NCI-H446 (cell line): ENCODE measurements around the gene WSCD1.

Source experiments
- DNase-seq, 2 experiments: peaks; one replicate each; lab custom pipeline; 2025; lab: John Stamatoyannopoulos, UW

WSCD1 gene

DNA sequence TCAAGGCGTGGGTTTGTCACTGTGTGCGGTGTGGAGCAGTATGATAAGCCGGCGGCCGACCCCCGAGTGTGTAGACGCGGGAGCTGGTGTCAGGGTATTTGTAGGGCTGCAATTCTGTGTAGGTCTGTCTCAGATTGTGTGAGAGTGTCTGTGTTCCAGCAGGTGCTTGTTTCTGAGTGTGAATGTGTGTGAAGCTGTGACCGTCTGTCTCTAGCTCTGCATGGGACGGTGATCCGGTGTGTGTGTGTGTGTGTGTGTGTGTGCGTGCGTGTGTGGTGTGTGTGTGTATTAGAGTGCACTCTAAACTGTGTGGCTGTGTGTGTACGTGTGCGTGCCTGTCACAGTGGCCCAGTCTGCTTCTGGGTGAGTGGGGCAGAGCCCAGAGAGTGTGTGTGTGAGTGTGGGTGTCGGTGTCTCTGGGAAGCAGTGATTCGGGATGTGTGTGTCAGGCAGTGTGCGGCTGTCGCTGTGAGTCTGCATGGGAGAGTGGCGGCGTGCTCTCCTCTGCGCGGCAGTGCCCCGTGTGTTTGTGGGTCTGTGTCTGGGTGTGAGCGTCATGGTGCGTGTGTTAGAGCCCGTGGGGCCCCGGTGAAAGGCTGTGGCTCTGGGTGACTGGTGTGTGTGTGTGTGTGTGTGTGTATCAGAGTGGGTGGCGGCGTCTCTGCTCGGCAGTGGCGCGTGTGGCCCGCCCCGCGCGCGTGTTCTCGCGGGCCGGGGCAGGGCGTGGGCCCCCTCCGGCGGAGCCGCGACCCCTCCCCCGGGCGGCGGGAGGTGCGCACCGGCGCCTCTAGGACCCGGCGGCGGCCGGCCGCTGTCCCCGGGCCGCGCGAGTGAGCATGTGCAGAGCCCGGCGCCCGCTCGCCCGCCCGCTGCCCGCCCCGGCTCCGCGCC, at the start of gene WSCD1:
WSCD1 (plus strand) TSS at position 841 of the 891 bp plus-strand sequence. CDS start 10,280 bp downstream, outside the sequence.
- DNase-seq: peak in 1 of 2 experiments; percentile 48

GRCh38 chr17:6021011-6021400, 49.2 kb upstream of the WSCD1 start:
- DNase-seq: no peak

GRCh38 chr17:6021627-6022026, 48.6 kb upstream of the WSCD1 start:
- no peak for DNase-seq

DNA sequence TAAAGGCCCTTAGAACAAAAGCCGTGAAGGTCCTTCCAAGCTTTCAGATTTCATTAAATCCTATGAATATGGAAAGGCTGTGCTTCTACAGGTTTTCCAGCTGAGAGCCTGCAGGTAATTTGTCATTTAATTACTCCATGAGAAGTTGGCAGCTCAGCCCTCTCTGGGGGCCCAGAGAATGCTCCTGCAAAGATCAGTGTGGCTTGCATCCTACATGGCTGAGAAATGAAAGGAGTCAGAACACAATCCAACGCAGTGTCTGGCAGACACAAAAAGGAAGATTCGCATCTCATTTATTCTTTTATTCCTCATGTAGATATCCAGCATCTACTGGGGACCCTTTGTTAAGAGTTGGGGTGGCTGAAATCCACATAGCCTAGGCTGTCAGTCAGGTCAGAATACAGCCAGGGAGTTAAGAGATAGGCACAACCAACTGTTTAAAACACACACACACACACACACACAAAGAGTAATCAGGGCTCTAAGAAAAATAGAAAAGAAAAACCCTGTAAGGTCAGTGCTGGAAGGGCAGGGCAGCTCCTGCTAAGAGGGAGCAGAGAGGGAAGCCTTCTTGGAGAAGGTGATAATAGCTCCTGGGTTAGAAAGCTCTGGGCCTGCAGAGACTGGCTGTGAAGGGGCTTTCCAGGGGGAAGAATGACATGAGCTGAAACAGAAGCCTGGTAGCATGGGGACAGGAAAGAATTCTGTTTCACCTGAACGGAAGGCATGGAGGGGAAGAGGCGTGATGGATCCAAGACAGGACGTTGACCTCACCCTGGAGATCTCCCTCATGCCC, 46.9 kb upstream of the WSCD1 start:
- no peak for DNase-seq

GRCh38 chr17:6024576-6024975, 45.6 kb upstream of the WSCD1 start:
- DNase-seq: no peak

DNA sequence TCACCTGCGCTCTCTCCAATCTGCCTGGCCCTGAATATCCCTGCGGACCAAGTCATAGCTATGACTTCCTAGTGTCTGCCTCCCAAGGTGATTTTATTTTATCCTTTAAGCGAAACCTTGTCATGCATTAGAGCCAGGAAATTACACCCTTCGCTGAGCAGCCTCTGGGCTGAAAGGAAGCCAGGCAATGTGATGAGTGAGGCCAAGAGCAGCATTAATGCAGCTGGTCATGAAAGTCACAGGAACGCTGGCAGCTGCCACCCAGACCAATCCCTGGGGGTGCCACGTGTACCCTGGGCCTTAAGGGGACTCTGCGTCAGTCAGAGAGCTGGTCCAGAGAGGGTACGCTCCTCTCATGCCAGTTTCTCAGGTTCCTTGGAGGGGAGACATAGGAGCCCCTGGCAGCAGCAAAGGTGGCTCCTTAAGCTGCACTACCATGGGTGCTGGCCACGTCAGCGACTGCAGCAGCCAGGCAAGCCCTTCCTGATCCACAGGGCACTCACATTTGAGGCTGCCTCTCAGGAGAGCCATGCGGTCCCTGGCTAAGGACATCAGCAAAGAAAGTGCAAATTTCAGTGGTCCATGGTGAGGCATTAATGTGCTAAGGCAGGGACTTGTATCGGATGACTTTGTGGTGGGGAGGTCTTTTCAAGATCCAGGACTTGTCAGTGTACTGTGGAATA, 42.7 kb upstream of the WSCD1 start:
- peak; percentile 42 to 74 for DNase-seq

- no peak for DNase-seq
These were observed 41.9 kb upstream of the WSCD1 start for GRCh38 chr17:6028294-6028693.

DNA sequence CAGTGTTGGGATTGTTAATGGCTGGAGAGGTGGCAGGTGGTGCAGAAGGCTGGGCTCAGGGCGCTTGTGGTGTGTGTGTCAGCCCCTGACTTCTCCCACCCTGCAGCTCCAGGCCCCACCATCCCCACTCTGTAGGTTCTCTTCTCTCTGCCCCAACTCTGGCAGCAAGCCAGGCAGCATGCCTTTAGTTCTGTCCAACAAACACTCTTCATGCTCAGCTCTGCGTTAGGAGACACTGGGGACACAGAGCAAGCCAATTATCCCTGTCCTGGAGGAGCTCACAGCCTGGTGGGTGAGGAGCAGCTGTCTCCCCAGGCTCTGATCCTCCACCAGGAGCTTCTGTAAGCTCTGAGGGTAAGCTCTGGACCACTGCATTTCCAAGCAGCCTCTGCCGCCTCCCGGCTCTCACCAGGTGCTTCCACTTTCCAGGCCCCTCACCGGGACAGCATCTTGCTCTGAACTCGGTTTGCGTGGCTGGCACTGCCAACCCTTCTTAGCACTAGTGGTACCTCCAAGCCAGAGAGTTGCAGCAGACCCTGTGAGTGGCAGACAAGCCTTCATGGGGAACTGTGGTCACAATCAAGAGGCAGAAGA, 34.3 kb upstream of the WSCD1 start:
- peak in 1 of 2 experiments; percentile 26 for DNase-seq

DNA sequence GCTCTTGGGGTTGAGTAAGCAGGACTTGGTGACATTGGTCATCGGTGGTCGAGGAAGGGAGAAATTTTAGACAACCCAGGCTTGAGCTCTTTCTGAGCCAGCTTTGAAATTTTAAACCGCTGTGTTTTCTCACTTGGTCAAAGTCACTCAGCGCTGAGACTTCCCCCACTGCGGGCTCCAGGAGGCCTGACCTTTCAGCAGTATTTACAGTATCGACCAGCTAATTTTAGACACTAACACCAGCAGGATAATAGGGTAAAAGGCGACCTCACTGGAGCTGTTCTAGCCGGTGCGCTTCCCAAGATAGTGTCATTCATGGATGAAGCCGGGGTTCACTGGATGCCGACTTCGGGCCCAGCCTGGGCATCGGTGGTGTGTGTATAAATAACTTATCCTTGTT, 29.7 kb upstream of the WSCD1 start:
- DNase-seq: no peak

DNA sequence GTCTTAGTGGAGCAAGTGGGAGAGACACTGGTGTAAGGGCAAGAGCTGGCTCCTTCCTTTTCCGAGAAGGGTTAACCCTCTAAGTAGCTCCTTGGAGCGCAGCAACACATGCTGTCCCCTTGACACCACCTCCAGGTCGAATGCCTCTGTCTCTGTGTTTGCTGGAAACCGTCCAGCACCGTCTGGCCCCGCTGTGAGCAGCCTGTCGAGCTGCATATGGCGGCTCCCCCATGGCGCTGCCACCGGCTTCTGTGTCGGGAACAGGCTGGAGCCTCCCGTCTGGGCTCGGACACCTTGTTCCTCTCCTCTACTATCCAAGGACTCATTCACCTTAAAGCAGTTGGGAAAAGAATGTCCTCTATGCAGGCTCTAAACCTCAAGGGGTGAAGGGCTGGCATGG, 28.9 kb upstream of the WSCD1 start:
- DNase-seq: peak in 1 of 2 experiments; percentile 71

- no peak for DNase-seq
These were observed 26.8 kb upstream of the WSCD1 start for GRCh38 chr17:6043405-6043804.

- no peak for DNase-seq
These were observed 25.9 kb upstream of the WSCD1 start for GRCh38 chr17:6044261-6044660.

DNA sequence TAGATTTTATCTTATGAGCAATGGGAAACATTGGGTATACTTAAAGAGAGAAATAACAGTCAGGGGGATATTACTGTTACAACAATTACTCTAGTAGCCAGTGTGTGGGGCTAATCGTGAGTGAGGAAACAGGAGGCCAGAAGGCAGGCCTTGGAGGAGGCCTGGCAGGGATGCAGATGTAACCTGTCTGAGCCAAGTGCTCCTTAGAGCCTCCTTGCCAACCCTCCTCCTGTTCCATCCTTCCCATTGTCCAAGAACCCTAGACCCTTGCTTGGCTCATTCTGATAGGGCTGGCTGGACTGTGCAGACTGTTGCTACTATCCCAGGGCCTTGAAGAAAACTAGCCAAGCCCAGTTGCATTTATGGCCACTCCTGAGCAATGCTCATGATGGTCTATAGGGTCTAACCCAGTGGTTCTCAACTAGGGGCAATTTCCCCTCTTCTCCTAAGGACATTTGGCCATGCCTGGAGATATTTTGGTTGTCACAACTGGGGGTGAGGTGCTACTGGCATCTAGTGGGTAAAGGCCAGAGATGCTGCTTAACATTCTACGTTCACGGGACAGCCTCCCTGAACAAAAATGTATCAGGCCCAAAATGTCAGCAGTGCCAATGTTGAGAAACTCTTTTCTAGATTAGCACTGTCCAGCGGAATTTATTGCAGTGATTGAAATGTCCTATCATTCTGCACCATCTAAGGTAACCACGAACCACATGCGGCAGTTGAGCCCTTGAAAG, 24.4 kb upstream of the WSCD1 start:
- peak in 1 of 2 experiments; percentile 48 for DNase-seq

DNA sequence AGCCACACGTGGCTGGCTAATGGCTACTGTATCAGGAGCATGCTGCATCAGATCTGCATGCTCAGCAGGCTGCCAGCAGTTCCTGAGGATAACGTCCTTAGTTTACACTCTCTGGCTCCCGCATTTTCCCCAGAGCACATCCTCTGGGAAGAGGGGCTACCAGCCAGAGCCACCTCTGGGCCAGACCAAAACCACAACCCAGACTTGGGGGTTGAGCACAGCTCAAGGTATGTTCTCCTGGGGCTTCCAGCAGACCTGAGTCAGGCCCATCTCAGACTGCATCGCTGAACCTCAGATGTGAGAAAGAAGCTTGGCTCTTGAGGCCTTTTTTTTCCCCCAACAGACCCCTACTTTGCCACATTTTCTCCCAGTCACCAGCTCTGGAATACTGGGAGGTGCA, 23.7 kb upstream of the WSCD1 start:
- DNase-seq: no peak

DNA sequence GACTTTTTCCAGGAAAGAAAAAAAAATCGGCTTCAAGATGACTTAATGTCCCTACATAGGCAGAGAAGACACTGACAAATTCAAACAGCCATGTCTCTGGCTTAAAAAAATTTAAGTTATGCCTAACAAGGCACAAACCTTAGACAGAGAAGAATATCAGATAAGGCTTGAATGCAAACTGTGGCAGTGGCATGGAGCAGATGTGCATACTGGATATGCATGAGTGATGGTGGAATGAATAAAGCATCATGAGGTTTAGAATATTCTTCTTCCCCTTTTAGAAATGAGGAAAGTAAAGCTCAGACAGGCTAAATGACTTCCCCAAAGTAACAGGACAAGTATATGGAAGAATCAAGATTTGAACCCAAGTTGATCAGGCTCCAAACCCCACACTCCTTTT, 23.2 kb upstream of the WSCD1 start:
- DNase-seq: no peak

- DNase-seq: no peak
These were observed 22.2 kb upstream of the WSCD1 start for GRCh38 chr17:6047966-6048365.

DNA sequence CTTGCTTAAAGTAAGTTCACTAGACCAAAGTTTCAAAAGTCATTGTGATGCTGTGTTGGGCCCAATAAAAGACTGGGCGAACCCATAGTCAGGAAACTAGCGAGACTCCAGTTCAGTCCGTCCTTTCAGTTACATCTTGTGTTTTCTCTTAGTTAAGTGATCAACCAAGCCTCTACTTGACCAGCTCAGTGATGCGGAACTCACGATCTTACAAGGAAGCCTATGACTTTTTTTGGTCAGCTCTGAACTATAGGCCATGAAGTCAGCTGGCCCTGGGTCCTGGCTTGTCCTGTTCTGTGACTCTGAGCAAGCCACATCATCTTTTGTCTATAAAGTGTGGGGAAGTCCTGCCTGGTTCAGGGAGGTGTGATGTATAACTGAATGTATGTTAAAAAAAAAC, 21.7 kb upstream of the WSCD1 start:
- no peak for DNase-seq

DNA sequence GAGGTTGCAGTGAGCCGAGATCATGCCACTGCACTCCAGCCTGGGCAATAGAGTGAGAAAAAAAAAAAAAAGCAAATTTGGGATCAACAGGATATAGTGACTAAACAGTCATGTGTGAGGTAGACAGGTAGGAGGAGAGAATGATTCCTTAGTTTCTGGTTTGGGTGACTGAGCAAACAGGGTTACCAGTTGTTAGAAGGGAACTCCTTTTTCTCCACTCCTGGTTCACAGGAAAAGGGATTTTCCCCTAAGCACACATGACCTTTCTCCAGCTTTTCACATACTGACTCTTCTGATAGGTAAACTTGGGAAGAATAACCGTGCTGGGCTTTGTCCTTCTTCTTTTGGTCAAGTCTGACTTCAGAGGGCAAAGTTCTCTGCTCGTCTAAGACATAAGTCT, 17.3 kb upstream of the WSCD1 start:
- DNase-seq: no peak

DNA sequence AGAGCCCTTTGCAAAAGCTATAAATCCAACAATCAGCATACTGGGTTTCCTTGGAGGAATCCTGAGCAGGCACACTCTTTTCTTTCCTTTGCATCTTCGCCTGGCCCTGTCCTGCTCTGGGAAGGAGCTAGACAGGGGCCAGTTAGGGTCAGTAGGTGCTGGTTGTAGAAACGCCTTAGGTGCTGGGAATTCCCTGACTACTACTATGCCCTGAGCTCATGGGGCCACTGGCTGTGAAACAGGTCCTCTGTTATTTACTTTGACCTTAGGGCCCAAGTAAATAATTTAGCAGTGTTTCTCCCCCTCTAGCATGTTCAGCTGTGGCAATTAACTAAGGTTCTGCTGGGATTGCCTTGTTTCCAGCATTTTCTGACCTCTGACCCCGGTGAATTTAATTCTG, 15.8 kb upstream of the WSCD1 start:
- DNase-seq: no peak

GRCh38 chr17:6056104-6056503, 14.1 kb upstream of the WSCD1 start:
- DNase-seq: no peak

DNA sequence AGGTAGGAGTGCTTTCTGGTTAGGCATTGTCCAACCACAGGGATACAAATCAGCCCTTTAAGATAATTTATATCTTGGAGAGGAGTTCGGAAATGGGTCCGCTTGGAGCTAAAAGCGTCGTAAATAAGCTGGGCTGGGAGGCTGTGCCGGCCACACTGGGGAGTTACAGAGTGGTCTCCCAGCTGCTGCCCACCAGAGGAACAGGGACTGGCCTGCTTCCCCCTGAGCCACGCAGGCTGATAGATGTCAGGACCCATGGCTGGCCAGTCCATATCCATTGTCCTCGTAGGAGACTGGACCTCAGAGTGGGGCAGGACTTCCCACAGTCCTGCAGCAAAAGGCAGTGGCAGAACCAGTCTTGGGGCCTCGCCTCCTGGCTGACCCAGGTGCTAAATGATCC, 12.6 kb upstream of the WSCD1 start:
- DNase-seq: no peak
